Immature natural killer cell (primary cell): ENCODE data around the gene SPATA20. TPM values are rescaled to one million over a fixed set of nuclear protein-coding genes. Genes with fewer than 3 reads are reported as not detected.

Source experiments
- DNase-seq, 3 donors: peaks; one replicate each; pipeline ENCODE4 v3.0.0; 2022; ENCODE audit warnings: mixed read lengths in 1 of 3
- H3K27ac Mint-ChIP-seq, 6 donors: one replicate each; pipeline ENCODE4 v1.8.0; 2020; ENCODE audit warnings: mixed read lengths in 6 of 6, mild to moderate bottlenecking in 5 of 6, inconsistent platforms in 4 of 6, moderate library complexity in 3 of 6
- H3K27me3 Mint-ChIP-seq, 3 donors: one replicate each; pipeline ENCODE4 v1.8.0; 2020 to 2021; ENCODE audit warnings: low read depth in 3 of 3, mild to moderate bottlenecking in 3 of 3, mixed read lengths in 3 of 3, moderate library complexity in 3 of 3, inconsistent platforms in 1 of 3
- H3K36me3 Mint-ChIP-seq, 3 donors: one replicate each; pipeline ENCODE4 v1.8.0; 2020; ENCODE audit warnings: mixed read lengths in 3 of 3, inconsistent platforms in 2 of 3, mild to moderate bottlenecking in 2 of 3
- H3K4me1 Mint-ChIP-seq, 2 donors: one replicate each; pipeline ENCODE4 v1.8.0; 2020; ENCODE audit warnings: inconsistent platforms in 2 of 2, mild to moderate bottlenecking in 2 of 2, mixed read lengths in 2 of 2, moderate library complexity in 1 of 2
- H3K4me3 Mint-ChIP-seq, 5 donors: one replicate each; pipeline ENCODE4 v1.8.0; 2020; ENCODE audit warnings: mild to moderate bottlenecking in 5 of 5, mixed read lengths in 5 of 5, inconsistent platforms in 3 of 5, moderate library complexity in 3 of 5
- H3K9me3 Mint-ChIP-seq, 6 donors: one replicate each; pipeline ENCODE4 v1.8.0; 2020; ENCODE audit warnings: mild to moderate bottlenecking in 6 of 6, mixed read lengths in 6 of 6, inconsistent platforms in 4 of 6, moderate library complexity in 3 of 6
- polyA plus RNA-seq, 3 donors: library from polyadenylated mRNA; unstranded; fragments of 300-500 nt; fragmentation: Illumina TruSeq; gene quantifications; one replicate each; pipeline ENCODE4 v1.2.3, GENCODE V29; 2021

SPATA20 gene
- polyA plus RNA-seq, 3 donors from 2014 or later: 9.8 to 23.0 (median 9.9) TPM

- Mint-ChIP-seq H3K27me3 (peaks cover 2 to 13% (median 4%) of the 10 kb centered on the region in 3 donors), H3K27ac (no peak overlapping the region), H3K4me1 (no peaks in the 10 kb centered on the region), H3K36me3 (no peaks in the 10 kb centered on the region), H3K9me3 (peaks cover 0 to 2% (median 0%) of the 10 kb centered on the region in 6 donors), H3K4me3 (no peak overlapping the region)
- DNase-seq: no peak
These were observed 57.5 kb downstream of the SPATA20 start for GRCh38 chr17:50604513-50604912.

DNA sequence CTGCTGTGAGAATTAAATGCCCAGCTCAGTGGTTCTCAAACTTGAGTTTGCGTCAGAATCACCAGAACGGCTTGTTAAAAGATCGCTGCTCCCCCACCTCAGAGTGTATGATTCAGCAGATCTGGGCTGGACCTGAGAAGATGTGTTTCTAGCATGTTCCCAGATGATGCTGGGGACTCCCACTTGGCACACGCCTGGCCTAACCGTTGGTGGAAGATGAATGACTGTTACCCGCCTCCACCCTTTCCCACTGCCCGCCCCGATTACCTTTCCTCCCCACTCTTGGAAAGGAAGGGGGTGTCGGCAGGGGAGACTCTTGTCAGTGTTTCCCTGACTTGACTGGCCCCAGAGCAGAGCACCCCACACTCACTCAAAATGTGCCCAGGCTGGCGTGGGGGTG lies 58.5 kb downstream of the SPATA20 start:
- H3K27ac Mint-ChIP-seq: no peak overlapping the region
- H3K4me1 Mint-ChIP-seq: no peaks in the 10 kb centered on the region
- no peaks in the 10 kb centered on the region for H3K9me3 Mint-ChIP-seq
- peaks cover 2 to 12% (median 4%) of the 10 kb centered on the region in 3 donors for H3K27me3 Mint-ChIP-seq
- no peaks in the 10 kb centered on the region for H3K36me3 Mint-ChIP-seq
- H3K4me3 Mint-ChIP-seq: no peak overlapping the region
- DNase-seq: no peak

Other genes with a start within 250 kb of the SPATA20 start
- gene XYLT2, start 201.0 kb upstream of the SPATA20 start, polyA plus RNA-seq: 10 to 100 TPM in 1 of 3 donors, 1 to 10 TPM in 2; 6.8 to 17.4 (median 7.1) TPM
- gene MRPL27, start 174.0 kb upstream of the SPATA20 start, polyA plus RNA-seq: 10 to 100 TPM; 47.8 to 69.1 (median 49.4) TPM
- under 1 TPM in 2 of 3 donors, not detected in 1; 0.47 to 0.85 TPM for gene EME1, start 173.9 kb upstream of the SPATA20 start, polyA plus RNA-seq
- gene LRRC59, start 149.7 kb upstream of the SPATA20 start, polyA plus RNA-seq: 10 to 100 TPM; 16.8 to 30.3 (median 23.9) TPM
- 10 to 100 TPM in 1 of 3 donors, 1 to 10 TPM in 2; 4.8 to 11.1 (median 5.4) TPM for gene ACSF2, start 121.0 kb upstream of the SPATA20 start, polyA plus RNA-seq
- gene CHAD, start 78.3 kb upstream of the SPATA20 start, polyA plus RNA-seq: not detected
- 10 to 100 TPM; 50.5 to 54.2 (median 54.1) TPM for gene RSAD1, start 68.3 kb upstream of the SPATA20 start, polyA plus RNA-seq
- gene MYCBPAP, start 38.7 kb upstream of the SPATA20 start, polyA plus RNA-seq: under 1 TPM in 1 of 3 donors, not detected in 2; 1.00 TPM
- gene EPN3, start 14.4 kb upstream of the SPATA20 start, polyA plus RNA-seq: not detected
- not detected for gene CACNA1G, start 13.5 kb downstream of the SPATA20 start, polyA plus RNA-seq
- gene ABCC3, start 87.7 kb downstream of the SPATA20 start, polyA plus RNA-seq: 1 to 10 TPM in 1 of 3 donors, under 1 TPM in 1, not detected in 1; 0.52 to 1.2 TPM
- gene ANKRD40, start 160.7 kb downstream of the SPATA20 start, polyA plus RNA-seq: 1 to 10 TPM; 2.3 to 6.8 (median 4.0) TPM
- 10 to 100 TPM; 29.2 to 77.8 (median 30.0) TPM for gene LUC7L3, start 172.4 kb downstream of the SPATA20 start, polyA plus RNA-seq
- not detected for gene ANKRD40CL, start 220.3 kb downstream of the SPATA20 start, polyA plus RNA-seq